ENCODE data around the gene HESX1.
A peak's percentile ranks its signal among the peaks of the same experiment; 100 is the strongest.

DNA sequence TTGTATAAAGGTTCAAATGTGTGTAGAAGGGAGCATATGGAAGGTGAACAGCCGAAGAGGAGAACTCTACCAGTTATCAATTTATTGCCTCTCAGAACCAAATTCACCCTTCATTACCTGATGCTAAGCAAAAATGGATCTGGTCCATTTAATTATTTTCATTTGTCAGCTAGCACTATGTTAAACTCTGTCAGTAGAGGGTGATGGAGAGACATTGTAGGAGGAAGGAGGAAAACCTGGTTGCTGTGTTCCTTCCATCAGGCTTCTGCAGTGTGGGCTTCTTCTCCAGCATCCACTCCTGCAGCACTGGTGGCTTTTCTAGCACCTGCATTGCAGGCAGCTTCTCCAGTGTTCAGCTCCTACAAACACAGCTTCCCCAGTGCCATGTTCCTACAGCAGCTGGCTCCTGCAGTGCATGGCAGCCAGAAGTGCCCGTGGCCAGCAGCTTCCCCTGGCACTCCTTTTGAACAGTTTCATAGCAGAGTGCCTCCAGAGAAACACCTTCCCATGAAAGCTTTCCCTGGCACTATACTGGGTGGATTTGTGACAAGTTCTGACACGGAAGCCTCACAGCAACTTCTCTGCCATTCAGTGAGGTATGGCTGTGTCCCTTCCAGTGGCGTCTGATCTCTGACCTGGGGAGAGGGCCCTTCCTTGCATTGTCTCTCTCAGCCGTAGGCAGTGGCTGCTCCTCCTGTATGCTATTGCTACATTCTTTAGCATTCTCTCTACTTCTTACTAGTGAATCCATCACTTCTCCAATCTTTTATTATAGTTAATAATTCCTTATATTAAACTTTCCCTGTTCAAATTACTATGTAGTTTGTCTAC, 20.0 kb downstream of the HESX1 start:
- TF ChIP-seq, protein P1, sequence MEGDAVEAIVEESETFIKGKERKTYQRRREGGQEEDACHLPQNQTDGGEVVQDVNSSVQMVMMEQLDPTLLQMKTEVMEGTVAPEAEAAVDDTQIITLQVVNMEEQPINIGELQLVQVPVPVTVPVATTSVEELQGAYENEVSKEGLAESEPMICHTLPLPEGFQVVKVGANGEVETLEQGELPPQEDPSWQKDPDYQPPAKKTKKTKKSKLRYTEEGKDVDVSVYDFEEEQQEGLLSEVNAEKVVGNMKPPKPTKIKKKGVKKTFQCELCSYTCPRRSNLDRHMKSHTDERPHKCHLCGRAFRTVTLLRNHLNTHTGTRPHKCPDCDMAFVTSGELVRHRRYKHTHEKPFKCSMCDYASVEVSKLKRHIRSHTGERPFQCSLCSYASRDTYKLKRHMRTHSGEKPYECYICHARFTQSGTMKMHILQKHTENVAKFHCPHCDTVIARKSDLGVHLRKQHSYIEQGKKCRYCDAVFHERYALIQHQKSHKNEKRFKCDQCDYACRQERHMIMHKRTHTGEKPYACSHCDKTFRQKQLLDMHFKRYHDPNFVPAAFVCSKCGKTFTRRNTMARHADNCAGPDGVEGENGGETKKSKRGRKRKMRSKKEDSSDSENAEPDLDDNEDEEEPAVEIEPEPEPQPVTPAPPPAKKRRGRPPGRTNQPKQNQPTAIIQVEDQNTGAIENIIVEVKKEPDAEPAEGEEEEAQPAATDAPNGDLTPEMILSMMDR (IDR thresholded peaks at IDR 0.05; ENCODE audit: low read depth, low read length, poor library complexity, severe bottlenecking) = peak; percentile 50
- TF ChIP-seq EZH2phosphoT487 (IDR thresholded peaks at IDR 0.05; ENCODE audit: borderline replicate concordance, low read length) = no peak
